OCI-LY7 (cell line): ENCODE results near the gene NAV1. TPM values are rescaled to one million over a fixed set of nuclear protein-coding genes. Genes with fewer than 3 reads are reported as not detected.

Experiments used
- BruUV-seq: library from RNA; stranded (reverse); fragments of 400-500 nt; replicated peaks from 2 replicates; lab custom pipeline; 2021; lab: Mats Ljungman, UMichigan
- CTCF ChIA-PET: fragments of 300-600 bp; sonication (Branson Sonifier 250); formaldehyde crosslinking; loops from one replicate; lab custom pipeline; 2022; ENCODE audit warnings: antibody characterized with exemption; ENCODE audit not compliant: unreplicated experiment; lab: Charles Lee
- POLR2A ChIA-PET: fragments of 300-600 bp; sonication (Branson Sonifier 250); formaldehyde crosslinking; loops from one replicate; lab custom pipeline; 2022; ENCODE audit warnings: antibody characterized with exemption; lab: Charles Lee
- DNase-seq: peaks from one replicate; pipeline ENCODE4 v3.0.0-alpha.2; 2015; ENCODE audit warnings: low spot score
- H2AFZ ChIP-seq: fragments of 200-600 bp; sonication (generic), shearing (Covaris generic); 2 replicates; pipeline ENCODE4 v1.6.1; 2014; ENCODE audit warnings: mild to moderate bottlenecking, antibody characterized with exemption, low read length, moderate library complexity
- H3K27ac ChIP-seq: fragments of 200-600 bp; sonication (generic); 2 replicates; pipeline ENCODE4 v1.5.1; 2014; ENCODE audit warnings: mixed run types, low read depth, mild to moderate bottlenecking, moderate library complexity, low read length, inconsistent platforms; ENCODE audit not compliant: poor library complexity, severe bottlenecking
- H3K36me3 ChIP-seq: fragments of 200-600 bp; sonication (generic); 2 replicates; pipeline ENCODE4 v1.6.1; 2014; ENCODE audit warnings: mild to moderate bottlenecking, antibody characterized with exemption, low read length, moderate library complexity, mixed read lengths; ENCODE audit not compliant: insufficient read depth
- H3K4me1 ChIP-seq: fragments of 200-600 bp; sonication (generic); 2 replicates; pipeline ENCODE4 v1.5.1; 2014; ENCODE audit warnings: mild to moderate bottlenecking, low read length; ENCODE audit not compliant: insufficient read depth, poor library complexity, severe bottlenecking
- H3K4me2 ChIP-seq: fragments of 200-600 bp; sonication (generic); 2 replicates; pipeline ENCODE4 v1.6.1; 2014; ENCODE audit warnings: mild to moderate bottlenecking, low read length
- H3K4me3 ChIP-seq: fragments of 200-600 bp; sonication (generic); 2 replicates; pipeline ENCODE4 v1.5.1; 2014; ENCODE audit warnings: mild to moderate bottlenecking, low read depth, low read length; ENCODE audit not compliant: poor library complexity, severe bottlenecking
- H3K79me2 ChIP-seq: fragments of 200-600 bp; sonication (generic); 2 replicates; pipeline ENCODE4 v1.6.1; 2016; ENCODE audit warnings: low read depth, mild to moderate bottlenecking, low read length, moderate library complexity, mixed read lengths; ENCODE audit not compliant: insufficient read depth
- H3K9me2 ChIP-seq: fragments of 200-600 bp; sonication (generic); 2 replicates; pipeline ENCODE4 v1.6.1; 2016; ENCODE audit warnings: mild to moderate bottlenecking, low read length, mixed read lengths; ENCODE audit not compliant: insufficient read depth
- H3K9me3 ChIP-seq: fragments of 200-600 bp; sonication (generic); 2 replicates; pipeline ENCODE4 v1.6.1; 2014; ENCODE audit warnings: mild to moderate bottlenecking, mixed run types, low read length, mixed read lengths
- H4K20me1 ChIP-seq: fragments of 200-600 bp; sonication (generic); 2 replicates; pipeline ENCODE4 v1.6.1; 2014; ENCODE audit warnings: mild to moderate bottlenecking, antibody characterized with exemption, low read length, moderate library complexity, mixed read lengths; ENCODE audit not compliant: insufficient read depth
- CTCF ChIP-seq: fragments of 200-600 bp; sonication (generic); conservative IDR thresholded peaks from 2 replicates; pipeline ENCODE4 v1.5.1; 2014; ENCODE audit warnings: mild to moderate bottlenecking, antibody characterized with exemption, low read length, moderate library complexity, mixed read lengths
- EZH2phosphoT487 ChIP-seq: fragments of 200-600 bp; sonication (generic); IDR thresholded peaks from 2 replicates; pipeline ENCODE4 v1.6.1; 2018; ENCODE audit warnings: low read depth, borderline replicate concordance, mild to moderate bottlenecking, mixed run types, antibody characterized with exemption, low read length, moderate library complexity, mixed read lengths
- intact Hi-C: fragments of 100-400 bp; cut with micrococcal nuclease; formaldehyde crosslinking; loops from one replicate; pipeline ENCODE4 v1.10.0; 2022; ENCODE audit not compliant: unreplicated experiment
- total RNA-seq, 2 experiments: library from RNA; depleted of rRNA in 1 of 2; stranded (reverse); fragments of >200 nt in 1 of 2; shearing (Covaris generic) in 1 of 2; gene quantifications; 2 replicates each; pipeline ENCODE4 v1.2.3, GENCODE V29; 2014 to 2022

NAV1 gene
- total RNA-seq, 2 experiments from 2014 or later: 4.2 to 20.7 TPM

GRCh38 chr1:201511941-201512539 lies 26.9 kb upstream of the NAV1 start:
- BruUV-seq: no TSS peak
- CTCF ChIA-PET: interaction anchor here (0.5 to 6.1 kb wide), 9 partner anchors 9 to 71 kb away, joined by 3 to 82 read pairs (median 4); no protein-coding TSS in a partner anchor
- peak; percentile 62 for DNase-seq
- Histone ChIP-seq H3K36me3 (no peaks in the 10 kb centered on the region), H3K4me3 (peak overlapping the region; percentile 46), H3K27ac (peak overlapping the region; percentile 58), H3K9me2 (no peaks in the 10 kb centered on the region), H4K20me1 (no peaks in the 10 kb centered on the region), H3K4me2 (peak overlapping the region; percentile 79), H3K4me1 (peaks cover 59% of the 10 kb centered on the region), H3K9me3 (no peaks in the 10 kb centered on the region), H3K79me2 (no peaks in the 10 kb centered on the region), H2AFZ (peak overlapping the region; percentile 90)
- POLR2A ChIA-PET: interaction anchor here (0.5 to 4.4 kb wide), 6 partner anchors 10 to 1261 kb away, joined by 3 to 39 read pairs (median 5); no protein-coding TSS in a partner anchor
- intact Hi-C loops: no loop called here
- TF ChIP-seq EZH2phosphoT487 (no peak), CTCF (no peak)

GRCh38 chr1:201513498-201514243 lies 25.3 kb upstream of the NAV1 start:
- TF ChIP-seq CTCF: no peak
- POLR2A ChIA-PET: interaction anchor here (0.9 to 4.4 kb wide), 3 partner anchors 11 to 66 kb away, joined by 3 to 39 read pairs (median 32); no protein-coding TSS in a partner anchor
- Histone ChIP-seq H3K79me2 (no peaks in the 10 kb centered on the region), H2AFZ (no peak overlapping the region), H3K4me3 (no peak overlapping the region), H3K9me2 (no peaks in the 10 kb centered on the region), H3K4me1 (peaks cover 43% of the 10 kb centered on the region), H3K36me3 (no peaks in the 10 kb centered on the region), H3K27ac (no peak overlapping the region), H4K20me1 (no peaks in the 10 kb centered on the region), H3K4me2 (no peak overlapping the region), H3K9me3 (no peaks in the 10 kb centered on the region)
- intact Hi-C loops: loop anchor here (1.0 kb wide), 3 partner anchors 31 to 128 kb away; no protein-coding TSS in a partner anchor
- no TSS peak for BruUV-seq
- DNase-seq: no peak
- CTCF ChIA-PET: interaction anchor here (1.1 to 6.1 kb wide), 3 partner anchors 10 to 73 kb away, joined by 3 to 82 read pairs (median 24); no protein-coding TSS in a partner anchor
